Measurements from ENCODE around the gene DAZ1. TPM values are rescaled to one million over a fixed set of nuclear protein-coding genes. Genes with fewer than 3 reads are reported as not detected.
"Not testable (repeated sequence)": the region's sequence is repeated elsewhere in the genome, so short reads cannot be mapped to it uniquely, and the experiment has no call there.

Gene DAZ1
- total RNA-seq, result not detected

GRCh38 chrY:23198908-23199307 is at the start of gene DAZ1:
Gene DAZ1 (minus strand): TSS chrY:23199008. CDS start chrY:23198800, 208 bp downstream.
- ATAC-seq; DNase-seq (ENCODE audit: low spot score); intact Hi-C loops (cut with DNase I): not testable (repeated sequence)

GRCh38 chrY:23219233-23219632 is 20.4 kb upstream of the DAZ1 start, which contains the start of gene DAZ2:
Gene DAZ2 (plus strand): TSS chrY:23219533. CDS start chrY:23219741, 208 bp downstream.
- DNase-seq (ENCODE audit: low spot score); ATAC-seq; intact Hi-C loops (cut with DNase I): not testable (repeated sequence)

- ATAC-seq; intact Hi-C loops (cut with DNase I): not testable (repeated sequence)
Measured at GRCh38 chrY:23210681-23211080, 11.9 kb upstream of the DAZ1 start.

GRCh38 chrY:23209802-23210495 is 11.1 kb upstream of the DAZ1 start:
- ATAC-seq; DNase-seq (ENCODE audit: low spot score); intact Hi-C loops (cut with DNase I): not testable (repeated sequence)

More at GRCh38 chrY:23210681-23211080, 11.9 kb upstream of the DAZ1 start:
- not testable (repeated sequence) for DNase-seq (ENCODE audit: low spot score)

GRCh38 chrY:23207455-23207854 is 8.6 kb upstream of the DAZ1 start:
- ATAC-seq; intact Hi-C loops (cut with DNase I); DNase-seq (ENCODE audit: low spot score): not testable (repeated sequence)

Other genes with a start within 250 kb of the DAZ1 start
- gene BPY2, start 214.7 kb downstream of the DAZ1 start, total RNA-seq, result not detected
- not detected for gene DAZ2, start 20.5 kb upstream of the DAZ1 start, total RNA-seq